Measurements from ENCODE around the gene CYBA.

Gene CYBA

GRCh38 chr16:88650749-88651275, at the start of gene CYBA:
Gene CYBA, minus strand, starts transcription at chr16:88651053. Its CDS starts 40 bp downstream, at chr16:88651013.
- TF ChIP-seq, protein P1, sequence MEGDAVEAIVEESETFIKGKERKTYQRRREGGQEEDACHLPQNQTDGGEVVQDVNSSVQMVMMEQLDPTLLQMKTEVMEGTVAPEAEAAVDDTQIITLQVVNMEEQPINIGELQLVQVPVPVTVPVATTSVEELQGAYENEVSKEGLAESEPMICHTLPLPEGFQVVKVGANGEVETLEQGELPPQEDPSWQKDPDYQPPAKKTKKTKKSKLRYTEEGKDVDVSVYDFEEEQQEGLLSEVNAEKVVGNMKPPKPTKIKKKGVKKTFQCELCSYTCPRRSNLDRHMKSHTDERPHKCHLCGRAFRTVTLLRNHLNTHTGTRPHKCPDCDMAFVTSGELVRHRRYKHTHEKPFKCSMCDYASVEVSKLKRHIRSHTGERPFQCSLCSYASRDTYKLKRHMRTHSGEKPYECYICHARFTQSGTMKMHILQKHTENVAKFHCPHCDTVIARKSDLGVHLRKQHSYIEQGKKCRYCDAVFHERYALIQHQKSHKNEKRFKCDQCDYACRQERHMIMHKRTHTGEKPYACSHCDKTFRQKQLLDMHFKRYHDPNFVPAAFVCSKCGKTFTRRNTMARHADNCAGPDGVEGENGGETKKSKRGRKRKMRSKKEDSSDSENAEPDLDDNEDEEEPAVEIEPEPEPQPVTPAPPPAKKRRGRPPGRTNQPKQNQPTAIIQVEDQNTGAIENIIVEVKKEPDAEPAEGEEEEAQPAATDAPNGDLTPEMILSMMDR (IDR thresholded peaks at IDR 0.05; ENCODE audit: extremely low read depth, missing control alignments), result no peak
- peak; percentile 99 for DNase-seq (ENCODE audit: low spot score)

GRCh38 chr16:88700322-88700635, 49.4 kb upstream of the CYBA start:
- DNase-seq (ENCODE audit: low spot score), result no peak
- TF ChIP-seq, protein P1 (IDR thresholded peaks at IDR 0.05; ENCODE audit: extremely low read depth, missing control alignments), result no peak

DNA sequence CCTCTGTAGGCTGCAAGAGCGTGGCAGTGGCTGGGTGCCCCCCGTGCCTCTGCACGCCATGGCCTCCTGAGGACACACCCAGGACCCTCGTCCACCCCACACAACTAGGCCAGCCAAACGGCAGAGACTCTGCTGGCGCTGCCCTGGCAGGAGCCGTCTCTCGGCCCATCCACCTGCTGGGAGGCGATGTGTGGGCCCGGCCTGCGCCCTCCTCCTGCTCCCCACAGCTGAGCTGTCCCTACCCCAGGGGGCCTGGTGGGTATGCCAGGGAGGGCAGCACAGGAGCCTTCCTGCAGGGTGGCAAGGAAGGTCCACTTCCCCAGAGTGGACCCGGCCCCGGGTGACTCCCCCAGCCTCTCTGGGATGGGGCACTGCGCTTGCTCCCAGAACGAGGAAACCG, 48.3 kb upstream of the CYBA start:
- DNase-seq (ENCODE audit: low spot score), result no peak

DNA sequence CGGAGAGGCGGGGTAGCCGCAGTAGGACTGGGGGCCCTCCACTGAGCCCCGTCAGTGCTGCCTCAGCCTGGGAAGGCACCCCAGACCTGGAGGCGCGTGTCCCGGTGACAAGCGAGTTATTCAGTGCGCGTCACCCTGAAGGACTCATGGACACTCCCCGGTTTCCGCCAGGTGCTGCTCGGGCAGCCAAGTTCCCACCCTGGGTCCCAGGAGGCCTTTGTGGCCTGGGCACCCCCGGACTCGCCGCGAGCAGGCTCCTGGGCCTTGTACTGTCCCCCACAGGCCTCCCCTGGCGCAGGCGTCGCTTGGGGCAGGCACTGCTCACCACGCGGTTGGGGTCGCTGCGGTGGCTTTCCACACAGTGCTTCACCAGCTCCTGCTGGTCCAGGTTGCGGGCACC, 47.8 kb upstream of the CYBA start:
- no peak for DNase-seq (ENCODE audit: low spot score)
- TF ChIP-seq, protein P1 (IDR thresholded peaks at IDR 0.05; ENCODE audit: extremely low read depth, missing control alignments), result no peak

More for the DNA sequence above, 48.3 kb upstream of the CYBA start:
- TF ChIP-seq, protein P1 (IDR thresholded peaks at IDR 0.05; ENCODE audit: extremely low read depth, missing control alignments), result no peak

DNA sequence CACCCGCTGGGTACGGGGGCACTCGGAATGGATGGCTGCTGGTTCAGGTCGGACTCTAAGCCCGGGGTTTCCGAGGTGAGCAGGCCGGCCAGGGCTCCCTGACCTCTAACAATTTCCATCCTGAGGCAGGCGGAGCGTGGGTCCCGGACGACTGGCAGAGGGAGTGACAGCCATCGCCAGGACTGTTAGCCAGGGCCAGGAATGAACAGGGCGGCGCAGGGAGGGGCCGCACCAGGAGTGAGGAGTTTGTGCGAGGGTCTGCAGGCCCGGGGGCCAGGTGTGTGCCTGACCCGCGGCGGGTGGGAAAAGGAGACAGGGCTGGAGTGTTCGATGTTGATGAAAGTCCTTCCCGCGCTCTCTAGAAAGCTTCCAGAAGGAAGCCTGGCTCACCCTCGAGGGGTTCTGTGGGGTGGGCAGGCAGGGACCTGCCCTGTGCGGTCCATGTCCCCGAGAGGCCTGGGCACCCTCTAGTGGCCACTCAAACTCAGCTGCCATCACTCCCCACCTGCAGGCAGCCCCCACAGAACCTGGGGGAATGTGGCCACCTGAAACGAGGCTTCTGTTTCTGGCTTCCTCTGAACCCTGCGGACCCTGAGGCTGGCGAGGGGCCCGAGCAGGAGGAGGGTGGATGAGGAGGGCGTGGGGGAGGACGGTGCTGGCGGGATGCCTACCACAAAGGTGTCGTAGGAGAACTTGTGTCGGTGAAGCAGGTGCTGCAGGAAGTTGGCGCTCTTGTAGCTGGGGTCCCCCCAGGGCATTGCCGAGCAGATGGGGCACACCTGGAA, 47.2 kb upstream of the CYBA start:
- TF ChIP-seq, protein P1 (IDR thresholded peaks at IDR 0.05; ENCODE audit: extremely low read depth, missing control alignments), result no peak
- no peak for DNase-seq (ENCODE audit: low spot score)

DNA sequence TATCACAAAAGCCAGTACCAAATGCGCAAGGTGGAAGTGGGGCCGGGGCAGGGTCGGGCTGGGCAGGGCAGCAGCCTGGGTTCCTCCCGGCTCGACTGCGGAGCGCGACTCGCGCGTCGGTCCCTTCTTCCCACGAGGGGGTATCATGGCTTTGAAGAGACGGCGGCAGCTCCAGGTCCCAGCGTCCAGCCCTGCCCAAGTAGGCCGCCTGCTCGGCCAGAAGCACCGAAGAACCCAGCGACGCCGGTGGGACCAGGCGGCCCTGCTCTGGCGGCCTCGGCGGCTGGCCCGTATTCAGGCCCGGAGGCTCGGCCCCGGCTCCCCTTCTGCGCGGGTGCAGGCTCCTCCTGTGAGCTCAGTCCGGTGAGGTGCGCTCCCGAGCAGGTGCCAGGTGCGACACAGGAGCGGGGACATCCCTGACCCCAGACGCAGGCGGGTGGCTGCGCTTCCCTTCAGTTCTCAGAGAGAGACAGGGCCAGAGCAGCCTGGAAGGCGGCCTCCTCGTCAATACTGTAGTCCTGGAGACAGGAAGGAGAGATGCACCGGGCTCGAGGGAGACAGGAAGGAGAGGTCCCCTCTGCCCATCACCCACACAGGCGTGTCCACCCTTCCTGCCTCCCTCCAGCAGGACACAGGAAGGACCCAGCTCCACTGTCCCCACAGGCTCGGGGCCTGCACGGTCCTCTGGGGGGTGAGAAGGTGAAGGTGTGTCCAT, 46.4 kb upstream of the CYBA start:
- DNase-seq (ENCODE audit: low spot score), result no peak
- TF ChIP-seq, protein P1 (IDR thresholded peaks at IDR 0.05; ENCODE audit: extremely low read depth, missing control alignments), result no peak

DNA sequence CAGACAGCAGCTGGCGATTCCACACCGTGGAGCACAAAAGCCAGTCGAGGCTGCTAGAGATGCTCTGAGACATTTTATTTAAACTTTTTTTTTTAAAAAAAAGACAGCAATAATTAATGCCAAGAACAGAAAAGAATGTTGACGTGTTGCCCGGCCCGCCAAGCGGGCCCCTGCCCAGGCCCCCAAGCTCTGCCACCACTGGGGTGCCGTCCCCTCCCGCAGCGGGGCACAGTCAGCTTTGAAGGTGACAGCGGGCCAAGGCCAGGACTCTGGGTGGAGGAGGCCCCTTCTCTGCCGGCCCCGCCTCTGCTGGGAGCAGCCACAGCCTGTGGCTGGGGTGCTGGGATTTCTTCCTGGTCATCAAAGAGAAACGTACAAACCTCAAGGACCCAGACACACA, 45.6 kb upstream of the CYBA start:
- TF ChIP-seq, protein P1 (IDR thresholded peaks at IDR 0.05; ENCODE audit: extremely low read depth, missing control alignments), result no peak

More for the DNA sequence above, 45.6 kb upstream of the CYBA start:
- DNase-seq (ENCODE audit: low spot score), result no peak
